Measurements from ENCODE around the gene PARK7.
A peak's percentile ranks its signal among the peaks of the same experiment; 100 is the strongest.

Gene PARK7

DNA sequence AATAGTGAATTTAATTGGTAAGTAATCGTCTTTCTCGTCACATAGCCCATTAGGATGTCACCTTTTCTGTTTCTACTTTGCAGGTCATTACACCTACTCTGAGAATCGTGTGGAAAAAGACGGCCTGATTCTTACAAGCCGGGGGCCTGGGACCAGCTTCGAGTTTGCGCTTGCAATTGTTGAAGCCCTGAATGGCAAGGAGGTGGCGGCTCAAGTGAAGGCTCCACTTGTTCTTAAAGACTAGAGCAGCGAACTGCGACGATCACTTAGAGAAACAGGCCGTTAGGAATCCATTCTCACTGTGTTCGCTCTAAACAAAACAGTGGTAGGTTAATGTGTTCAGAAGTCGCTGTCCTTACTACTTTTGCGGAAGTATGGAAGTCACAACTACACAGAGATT, 23.3 kb downstream of the PARK7 start:
- no peak for DNase-seq (ENCODE audit: low spot score)

DNA sequence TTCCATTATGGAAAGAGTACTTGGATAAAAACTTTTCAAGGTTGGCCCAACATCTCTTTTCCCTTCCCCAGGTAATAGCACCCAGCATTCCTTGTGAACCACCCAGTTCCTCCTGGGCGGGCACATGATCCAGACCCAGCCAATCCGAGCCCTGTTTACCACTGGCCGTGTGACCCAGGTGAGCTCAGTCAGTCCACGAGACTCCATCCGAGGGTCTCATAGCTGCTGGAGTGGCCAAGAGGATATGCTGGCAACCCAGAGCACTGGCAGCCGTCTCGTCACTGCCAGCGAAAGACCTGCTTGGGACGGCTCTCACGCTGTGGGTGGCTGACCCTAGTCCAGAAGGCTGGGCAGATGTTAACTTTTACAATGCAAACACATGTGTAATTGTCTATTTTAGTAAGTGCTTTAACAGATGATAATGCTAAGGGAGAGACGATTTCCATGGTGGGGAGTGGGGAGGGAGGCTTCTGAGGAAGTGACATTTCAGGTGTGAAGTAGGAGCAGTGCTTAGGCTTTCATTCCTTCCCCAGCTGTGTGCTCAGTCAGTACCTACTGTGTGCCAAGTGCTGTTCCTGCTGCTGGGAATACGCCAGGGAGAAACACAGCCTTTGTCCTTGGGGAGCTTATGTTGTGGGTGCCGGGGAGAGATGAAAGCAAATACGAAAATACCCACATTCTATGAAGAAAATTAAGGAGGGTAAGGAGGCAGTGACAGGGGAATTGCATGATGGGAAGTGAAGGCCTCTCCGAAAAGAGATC, 24.5 kb downstream of the PARK7 start:
- DNase-seq (ENCODE audit: low spot score): no peak

DNA sequence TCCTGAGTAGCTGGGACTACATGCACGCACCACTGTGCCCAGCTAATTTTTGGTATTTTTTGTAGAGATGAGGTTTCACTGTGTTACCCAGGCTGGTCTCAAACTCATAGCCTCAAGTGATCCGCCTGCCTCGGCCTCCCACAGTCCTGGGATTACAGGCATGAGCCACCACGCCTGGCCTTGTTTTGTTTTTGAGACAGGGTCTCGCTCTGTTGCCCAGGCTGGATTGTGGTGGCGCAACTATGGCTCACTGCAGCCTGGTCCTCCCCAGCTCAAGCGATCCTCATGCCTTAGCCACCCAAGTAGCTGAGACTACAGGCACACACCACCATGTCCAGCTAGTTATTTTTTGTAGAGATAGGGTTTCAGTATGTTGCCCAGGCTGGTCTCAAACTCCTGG, 26.0 kb downstream of the PARK7 start:
- DNase-seq (ENCODE audit: low spot score): no peak

DNA sequence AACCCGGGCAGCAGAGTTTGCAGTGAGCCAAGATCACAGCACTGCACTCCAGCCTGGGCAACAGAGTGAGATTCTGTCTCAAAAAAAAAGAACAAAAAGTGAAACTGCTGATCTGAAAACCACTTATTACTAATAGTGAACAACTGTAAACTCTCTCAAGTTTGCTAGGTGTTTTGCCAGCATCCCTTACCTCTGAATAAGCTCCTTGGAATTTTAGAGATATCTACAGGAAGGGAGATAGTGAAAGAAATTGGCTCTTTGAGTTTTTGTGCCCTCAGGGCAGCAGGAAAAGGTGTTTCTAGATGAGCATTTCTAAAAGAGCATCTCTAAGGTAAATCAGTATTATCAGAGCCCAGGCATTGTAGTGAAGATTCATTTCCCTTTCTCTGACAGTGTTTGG, 27.1 kb downstream of the PARK7 start:
- no peak for DNase-seq (ENCODE audit: low spot score)

DNA sequence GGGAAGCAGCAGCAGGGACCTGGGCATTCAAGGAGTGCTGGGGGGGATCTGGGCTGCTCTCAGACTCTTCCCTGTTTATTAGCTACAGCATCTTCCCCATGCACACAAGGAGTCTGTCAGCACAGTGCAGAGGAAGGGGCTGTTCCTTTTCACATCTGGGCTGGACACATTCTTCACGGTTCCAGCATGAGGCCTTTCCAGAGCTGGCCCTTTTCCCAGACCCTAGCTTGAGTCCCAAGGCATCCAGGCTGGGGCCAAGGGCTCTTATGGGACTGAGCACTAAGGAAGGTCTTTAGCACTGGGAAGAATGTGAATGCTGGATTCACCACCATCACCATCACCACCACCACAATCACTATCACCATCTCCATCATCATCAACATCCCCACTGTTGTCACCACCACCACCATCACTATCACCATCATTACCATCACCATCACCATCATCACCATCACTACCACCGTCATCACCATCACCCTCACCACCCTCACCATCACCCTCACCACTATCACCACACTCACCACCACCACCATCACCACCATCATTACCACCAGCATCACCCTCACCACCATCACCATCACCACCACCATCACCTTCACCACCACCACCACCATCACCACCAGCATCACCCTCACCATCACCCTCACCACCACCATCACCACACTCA, 28.4 kb downstream of the PARK7 start:
- DNase-seq (ENCODE audit: low spot score): no peak

DNA sequence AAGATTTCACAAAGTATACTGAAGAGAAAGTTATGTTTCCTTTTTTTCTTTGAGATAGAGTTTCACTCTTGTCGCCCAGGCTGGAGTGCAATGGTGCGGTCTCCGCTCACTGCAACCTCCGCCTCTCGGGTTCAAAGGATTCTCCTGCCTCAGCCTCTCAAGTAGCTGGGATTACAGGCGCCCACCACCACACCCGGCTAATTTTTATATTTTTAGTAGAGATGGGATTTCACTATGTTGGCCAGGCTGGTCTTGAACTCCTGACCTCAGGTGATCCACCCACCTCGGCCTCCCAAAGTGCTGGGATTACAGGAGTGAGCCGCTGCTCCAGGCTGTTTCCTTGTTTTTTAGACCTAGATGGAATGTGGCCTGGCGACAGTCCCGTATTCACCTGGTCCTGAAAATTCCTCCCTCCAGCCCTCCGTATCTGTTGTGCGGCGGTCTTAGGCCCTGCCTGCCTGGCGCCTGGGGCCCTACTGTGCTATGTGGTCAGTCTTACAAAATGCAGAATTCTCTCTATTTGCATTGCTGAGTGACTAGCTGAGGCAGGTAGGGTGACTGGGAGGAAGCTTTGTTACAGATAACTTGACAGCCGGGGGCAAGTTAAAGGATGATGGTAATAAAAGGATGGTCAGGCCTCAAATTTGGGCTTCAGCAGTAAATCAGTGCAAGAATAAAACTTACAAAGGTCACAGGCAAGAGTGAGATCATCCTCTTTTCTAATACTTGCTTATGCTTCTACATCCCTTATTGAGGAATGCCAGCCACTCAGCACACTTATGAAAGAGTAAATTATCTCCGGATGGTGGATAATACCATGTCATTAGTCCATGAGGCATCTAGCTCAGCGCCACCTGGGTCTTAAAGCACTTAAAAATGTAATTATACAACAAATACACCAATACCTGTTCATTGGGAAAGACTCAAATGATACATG, 30.3 kb downstream of the PARK7 start:
- DNase-seq (ENCODE audit: low spot score): peak; percentile 84

DNA sequence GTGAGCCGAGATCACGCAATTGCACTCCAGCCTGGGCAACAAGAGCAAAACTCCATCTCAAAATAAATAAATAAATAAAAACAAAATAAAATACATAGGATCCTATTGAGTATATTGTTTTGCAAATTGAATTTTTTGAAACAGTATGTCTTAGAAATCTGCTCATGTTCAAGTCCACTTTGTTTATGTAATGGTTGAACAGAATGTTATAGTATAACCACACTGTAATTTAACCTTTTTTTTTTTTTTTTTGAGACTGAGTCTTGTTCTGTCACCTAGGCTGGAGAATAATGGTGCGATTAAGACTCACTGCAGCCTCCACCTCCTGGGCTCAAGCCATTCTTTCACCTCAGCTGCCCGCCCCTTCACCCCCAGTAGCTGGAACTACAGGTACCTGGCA, 31.4 kb downstream of the PARK7 start:
- no peak for DNase-seq (ENCODE audit: low spot score)

DNA sequence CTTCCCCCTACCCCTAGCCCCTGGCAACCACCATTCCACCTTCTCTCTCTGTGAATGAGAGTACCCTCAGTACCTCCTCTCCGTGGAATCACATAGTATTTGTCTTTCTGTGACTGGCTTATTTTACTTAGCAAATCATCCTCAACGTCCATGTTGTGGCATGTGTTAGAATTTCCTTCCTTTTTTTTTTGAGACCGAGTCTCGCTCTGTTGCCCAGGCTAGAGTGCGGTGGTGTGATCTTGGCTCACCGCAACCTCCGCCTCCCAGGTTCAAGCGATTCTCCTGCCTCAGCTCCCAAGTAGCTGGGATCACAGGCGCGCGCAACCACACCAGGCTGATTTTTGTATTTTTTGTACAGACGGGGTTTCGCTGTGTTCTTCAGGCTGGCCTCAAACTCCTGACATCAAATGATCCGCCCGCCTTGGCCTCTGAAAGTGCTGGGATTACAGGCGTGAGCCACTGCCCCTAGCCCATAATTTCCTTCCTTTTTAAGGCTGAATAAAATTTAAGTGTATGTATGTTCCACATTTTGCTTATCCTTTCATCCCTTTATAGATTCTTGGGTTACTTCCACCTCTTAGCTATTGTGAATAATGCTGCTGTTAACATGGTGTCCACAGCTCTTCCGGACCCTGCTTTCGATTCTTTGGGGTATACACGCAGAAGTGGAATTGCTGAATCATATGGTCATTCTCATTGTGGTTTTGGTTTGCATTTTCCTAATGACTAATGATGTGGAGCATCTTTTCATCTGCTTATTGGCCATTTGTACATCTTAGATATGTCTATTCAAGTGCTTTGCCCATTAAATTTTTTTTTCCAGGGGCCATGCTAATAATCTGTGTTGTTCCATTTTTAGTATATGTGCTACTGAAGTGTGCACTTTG, 32.3 kb downstream of the PARK7 start:
- no peak for DNase-seq (ENCODE audit: low spot score)

DNA sequence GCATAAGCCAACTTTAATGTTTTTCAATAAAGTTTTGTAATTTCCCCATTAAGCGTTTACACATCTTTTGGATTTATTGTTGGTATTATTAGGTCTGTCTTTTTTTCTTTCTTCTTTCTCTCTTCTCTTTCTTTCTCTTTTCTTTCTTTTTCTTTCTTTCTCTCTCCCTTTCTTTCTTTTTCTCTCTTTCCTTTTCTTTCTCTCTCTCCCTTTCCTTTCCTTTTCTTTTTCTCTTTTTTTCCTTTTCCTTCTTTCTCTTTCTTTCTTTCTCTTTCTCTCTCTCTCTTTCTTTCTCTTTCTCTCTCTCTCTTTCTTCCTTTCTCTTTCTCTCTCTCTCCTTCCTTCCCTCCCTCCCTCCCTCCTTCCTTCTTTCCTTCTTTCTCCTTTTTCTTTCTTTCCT, 33.3 kb downstream of the PARK7 start:
- no peak for DNase-seq (ENCODE audit: low spot score)

DNA sequence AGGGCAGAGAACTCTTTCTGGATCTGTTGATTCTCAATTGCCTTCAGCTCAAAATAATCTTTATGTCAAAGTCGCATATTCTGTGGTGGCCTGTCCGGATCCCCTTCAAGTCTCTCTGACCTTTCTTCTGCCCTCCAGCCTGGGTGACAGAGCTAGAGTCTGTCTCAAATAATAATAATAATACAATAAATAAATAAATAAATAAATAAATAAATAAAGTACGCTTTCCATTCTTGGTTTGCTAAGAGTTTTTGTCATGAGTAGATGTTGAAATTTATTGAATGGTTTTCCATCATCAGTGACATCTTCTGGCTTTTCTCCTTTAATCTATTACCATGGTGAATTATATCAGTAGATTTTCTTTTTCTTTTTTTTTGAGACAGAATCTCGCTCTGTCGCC, 33.9 kb downstream of the PARK7 start:
- DNase-seq (ENCODE audit: low spot score): no peak

DNA sequence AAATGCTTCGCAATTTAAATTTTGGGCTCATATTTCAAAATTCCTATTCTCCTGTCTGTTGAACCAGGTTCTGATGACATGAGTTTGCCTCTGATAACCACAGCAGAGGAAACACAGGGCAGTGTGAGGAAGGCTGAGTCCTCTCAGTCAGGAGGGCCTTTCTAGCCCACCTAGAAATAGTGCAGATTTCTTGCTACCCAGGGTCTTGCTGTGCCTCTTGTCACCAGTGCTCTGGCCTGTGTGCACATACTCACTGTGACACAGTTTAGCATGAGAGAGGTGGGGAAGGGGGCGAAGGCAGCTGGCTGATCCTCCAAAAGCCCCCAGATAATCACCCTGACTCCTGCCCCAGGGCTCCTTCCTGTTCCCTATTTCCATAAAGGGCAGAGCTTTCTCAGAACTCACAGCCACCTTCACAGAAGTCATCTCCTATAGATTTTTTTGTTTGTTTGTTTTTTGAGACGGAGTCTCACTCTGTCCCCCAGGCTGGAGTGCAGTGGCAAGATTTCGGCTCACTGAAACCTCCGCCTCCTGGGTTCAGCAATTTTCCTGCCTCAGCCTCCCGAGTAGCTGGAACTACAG, 40.9 kb downstream of the PARK7 start:
- no peak for DNase-seq (ENCODE audit: low spot score)

DNA sequence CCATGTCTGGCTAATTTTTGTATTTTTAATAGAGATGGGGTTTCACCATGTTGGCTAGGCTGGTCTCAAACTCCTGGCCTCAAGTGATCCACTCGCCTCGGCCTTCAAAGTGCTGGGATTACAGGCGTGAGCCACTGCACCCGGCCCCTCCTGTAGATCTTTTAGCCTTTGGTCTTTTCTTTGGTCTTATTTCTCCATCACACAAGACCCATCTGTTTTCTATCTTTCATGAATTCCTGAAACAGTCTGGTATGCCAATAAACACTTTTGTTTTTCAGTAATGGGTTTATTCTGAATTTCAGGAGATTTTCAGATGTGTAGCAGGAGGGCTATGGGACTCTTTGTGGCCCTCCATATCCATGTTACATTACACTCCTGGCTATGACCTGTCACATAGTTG, 41.4 kb downstream of the PARK7 start:
- no peak for DNase-seq (ENCODE audit: low spot score)

DNA sequence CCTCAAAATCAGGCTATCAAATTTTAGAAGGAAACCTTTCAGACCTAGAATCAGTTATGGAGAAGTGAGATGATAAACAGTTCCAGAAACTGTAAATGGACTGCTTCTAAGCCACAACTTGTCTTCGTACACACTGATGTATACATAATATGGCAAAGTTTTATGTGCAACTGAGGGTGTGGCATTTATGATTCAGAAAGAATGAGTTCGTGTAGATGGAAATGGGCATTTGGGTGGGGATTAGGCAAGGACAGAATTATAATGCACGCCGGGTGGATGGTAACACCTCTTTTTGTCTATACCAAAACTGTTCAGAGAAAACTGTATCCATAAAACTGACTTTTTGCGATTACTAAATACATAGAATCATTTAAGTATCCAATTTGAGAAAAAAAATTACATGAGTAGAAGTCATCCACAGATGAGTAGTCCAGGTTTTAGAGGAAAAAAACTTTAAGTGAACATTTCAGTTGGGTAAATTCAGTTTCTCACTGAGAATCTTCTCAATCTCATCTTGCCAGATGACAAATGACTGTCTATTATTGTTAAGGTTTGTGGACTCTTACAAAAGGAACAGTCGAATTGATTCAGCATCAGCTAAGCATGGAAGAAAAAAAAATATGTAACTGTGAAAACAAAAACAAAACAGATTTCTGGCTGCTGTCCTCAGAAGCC, 42.1 kb downstream of the PARK7 start:
- no peak for DNase-seq (ENCODE audit: low spot score)

DNA sequence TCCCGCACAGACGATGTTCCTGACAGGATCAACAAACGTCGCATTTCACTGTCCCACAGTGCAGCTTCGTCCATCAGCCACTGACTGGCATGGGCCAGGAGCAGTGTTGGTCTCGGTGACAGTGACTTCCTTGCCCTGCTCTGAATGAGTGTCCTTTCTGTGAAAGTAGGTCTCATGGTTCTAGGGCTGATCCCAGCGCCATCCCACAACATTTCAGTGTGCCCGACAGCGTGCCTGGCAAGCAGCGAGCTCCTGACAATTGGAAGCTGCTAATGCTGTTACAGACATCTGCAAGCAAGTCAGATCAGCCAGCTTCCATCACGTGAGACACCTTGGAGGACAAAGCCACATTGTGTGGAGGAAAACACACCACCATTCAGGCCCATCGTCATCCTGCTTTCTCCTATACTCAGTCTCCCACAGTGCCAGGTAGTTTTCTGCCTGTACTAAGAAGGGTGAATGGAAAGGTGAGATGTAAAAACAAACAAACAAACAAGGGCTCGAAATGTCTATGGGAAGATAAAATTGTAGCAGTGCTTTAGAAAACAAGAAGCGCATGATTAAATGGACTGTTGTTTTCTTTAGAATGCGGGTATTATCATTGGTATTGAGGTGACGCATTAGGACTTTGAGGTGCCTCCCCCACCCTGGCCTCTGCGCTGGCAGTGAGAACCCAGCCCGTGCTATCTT, 42.7 kb downstream of the PARK7 start:
- no peak for DNase-seq (ENCODE audit: low spot score)

DNA sequence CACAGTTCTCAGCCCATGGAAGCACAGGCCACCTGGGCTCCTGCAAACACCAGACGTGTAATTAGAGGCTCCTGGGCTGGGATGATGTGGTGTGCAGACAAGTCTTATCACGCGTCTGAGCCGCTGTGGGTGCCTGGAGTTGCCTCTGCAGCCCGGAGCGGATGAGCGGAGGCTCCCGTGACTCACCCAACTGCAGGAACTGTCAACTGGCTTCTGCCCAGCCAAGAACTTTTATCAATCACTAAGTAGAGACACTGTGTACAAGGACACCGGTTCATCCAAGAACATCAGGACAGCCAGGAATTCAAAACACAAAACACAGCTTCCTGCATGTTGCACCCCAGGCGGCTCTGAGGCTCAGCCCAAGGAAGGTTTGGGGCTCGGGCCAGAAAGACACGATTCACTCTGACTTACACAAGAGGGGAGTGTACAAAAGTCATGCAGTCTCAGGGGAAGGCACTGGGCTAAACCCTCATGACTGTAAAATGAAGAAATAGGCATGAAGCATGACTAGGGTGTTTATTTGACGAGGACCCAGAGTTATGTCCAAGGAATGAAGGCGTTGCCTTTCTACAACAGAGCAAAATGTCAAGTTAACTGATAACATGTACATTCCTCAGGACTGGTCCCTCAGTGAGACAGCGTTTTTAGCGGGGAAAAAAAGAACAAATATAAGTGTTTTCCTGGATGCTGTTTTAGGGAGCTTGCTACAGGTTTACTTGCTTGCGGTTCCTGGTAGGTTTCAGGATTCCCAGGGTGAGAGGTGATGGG, 43.5 kb downstream of the PARK7 start:
- no peak for DNase-seq (ENCODE audit: low spot score)

DNA sequence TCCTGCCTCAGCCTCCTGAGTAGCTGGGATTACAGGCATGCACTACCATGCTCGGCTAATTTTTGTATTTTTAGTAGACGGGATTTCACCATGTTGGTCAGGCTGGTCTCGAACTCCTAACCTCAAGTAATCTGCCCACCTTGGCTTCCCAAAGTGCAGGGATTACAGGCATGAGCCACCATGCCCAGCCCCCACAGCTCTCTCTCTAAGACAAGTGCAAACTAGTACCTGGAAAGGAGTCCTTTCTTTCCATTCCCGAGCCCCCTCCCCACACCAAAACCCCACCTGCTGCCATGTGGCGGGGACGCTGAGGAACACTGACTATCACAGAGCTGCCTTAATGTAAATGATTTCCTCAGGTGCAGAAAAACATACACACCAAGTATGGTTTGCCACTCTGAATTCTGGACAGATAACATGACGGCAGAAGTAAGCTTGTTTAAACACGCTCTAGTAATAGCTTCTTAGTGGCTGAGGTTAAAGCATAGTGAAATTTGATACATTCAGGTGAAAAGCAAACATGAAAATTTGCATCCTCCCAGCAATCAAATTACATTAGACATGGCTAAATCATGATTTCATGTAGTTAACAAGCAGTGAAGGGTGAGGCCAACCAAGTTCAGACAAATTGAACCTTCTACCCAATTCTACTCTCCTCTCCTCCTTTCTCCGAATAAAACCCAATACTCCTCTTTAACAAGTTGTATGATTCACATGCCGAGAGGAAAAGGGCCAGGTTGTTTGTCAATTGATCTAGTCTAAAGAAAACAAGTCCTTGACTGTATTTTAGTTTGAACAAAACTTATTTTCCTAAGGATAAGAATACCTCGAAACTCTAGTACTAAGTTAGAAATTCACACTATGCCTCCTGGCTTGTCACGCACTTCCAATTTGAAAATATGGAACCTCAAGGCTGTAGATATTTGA, 44.8 kb downstream of the PARK7 start:
- no peak for DNase-seq (ENCODE audit: low spot score)

DNA sequence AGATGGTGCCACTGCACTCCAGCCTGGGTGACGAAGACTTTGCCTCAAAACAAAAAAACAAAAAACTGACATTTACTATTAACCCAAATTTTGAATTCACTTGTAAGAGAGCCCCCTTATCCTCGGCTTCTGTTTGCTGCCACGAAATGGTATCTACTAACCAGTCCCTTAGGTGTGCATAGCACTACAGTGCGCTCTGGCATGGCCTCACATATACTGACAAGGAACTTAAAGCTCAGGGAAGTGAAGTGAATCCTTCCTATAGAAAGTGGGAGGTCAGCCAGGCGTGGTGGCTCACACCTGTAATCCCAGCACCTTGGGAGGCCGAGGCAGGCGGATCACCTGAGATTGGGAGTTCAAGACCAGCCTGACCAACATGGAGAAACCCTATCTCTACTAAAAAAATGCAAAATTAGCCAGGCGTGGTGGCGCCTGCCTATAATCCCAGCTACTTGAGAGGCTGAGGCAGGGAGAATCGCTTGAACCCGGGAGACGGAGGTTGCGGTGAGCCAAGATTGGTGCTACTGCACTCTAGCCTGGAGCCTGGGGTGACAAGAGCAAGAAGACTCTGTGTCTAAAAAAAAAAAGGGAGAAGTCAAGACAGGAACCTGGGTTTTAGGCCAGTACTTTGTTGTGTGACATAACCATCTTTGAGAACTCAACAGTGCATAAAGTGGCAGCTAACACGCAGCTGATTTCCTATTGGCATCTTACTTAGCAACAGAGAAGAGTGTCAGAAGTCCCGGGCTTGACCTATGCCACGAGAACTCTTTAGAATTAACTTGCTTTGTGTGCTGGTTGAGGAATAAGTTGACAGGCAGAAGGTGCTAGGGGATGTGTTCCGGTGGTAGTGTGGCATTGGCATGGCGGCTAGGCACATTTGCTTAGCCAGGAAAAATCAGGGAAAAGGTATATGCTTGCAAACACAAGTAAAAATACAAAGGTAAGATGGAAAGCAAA, 47.8 kb downstream of the PARK7 start:
- no peak for DNase-seq (ENCODE audit: low spot score)

Measured in iPS-NIHi11 (cell line).